OCI-LY3 (cell line): ENCODE data around the gene UQCC5.

Source experiments
- EZH2phosphoT487 ChIP-seq: fragments of 200-600 bp; shearing (Covaris generic); IDR thresholded peaks from 2 replicates; pipeline ENCODE4 v1.6.1; 2018; ENCODE audit warnings: antibody characterized with exemption, mixed run types, low read depth
- TF ChIP-seq, protein P1 (sequence below): fragments of 200-600, 300-600 bp; sonication (generic); IDR thresholded peaks from 2 replicates; pipeline ENCODE4 v1.5.1; 2014; ENCODE audit warnings: antibody characterized with exemption, low read length, low read depth

GRCh38 chr3:52525680-52526561, 10.5 kb upstream of the UQCC5 start:
- TF ChIP-seq, protein P1, sequence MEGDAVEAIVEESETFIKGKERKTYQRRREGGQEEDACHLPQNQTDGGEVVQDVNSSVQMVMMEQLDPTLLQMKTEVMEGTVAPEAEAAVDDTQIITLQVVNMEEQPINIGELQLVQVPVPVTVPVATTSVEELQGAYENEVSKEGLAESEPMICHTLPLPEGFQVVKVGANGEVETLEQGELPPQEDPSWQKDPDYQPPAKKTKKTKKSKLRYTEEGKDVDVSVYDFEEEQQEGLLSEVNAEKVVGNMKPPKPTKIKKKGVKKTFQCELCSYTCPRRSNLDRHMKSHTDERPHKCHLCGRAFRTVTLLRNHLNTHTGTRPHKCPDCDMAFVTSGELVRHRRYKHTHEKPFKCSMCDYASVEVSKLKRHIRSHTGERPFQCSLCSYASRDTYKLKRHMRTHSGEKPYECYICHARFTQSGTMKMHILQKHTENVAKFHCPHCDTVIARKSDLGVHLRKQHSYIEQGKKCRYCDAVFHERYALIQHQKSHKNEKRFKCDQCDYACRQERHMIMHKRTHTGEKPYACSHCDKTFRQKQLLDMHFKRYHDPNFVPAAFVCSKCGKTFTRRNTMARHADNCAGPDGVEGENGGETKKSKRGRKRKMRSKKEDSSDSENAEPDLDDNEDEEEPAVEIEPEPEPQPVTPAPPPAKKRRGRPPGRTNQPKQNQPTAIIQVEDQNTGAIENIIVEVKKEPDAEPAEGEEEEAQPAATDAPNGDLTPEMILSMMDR: no peak
- no peak for TF ChIP-seq EZH2phosphoT487
